Measurements from ENCODE around the gene HOXD12.

The HOXD12 gene

DNA sequence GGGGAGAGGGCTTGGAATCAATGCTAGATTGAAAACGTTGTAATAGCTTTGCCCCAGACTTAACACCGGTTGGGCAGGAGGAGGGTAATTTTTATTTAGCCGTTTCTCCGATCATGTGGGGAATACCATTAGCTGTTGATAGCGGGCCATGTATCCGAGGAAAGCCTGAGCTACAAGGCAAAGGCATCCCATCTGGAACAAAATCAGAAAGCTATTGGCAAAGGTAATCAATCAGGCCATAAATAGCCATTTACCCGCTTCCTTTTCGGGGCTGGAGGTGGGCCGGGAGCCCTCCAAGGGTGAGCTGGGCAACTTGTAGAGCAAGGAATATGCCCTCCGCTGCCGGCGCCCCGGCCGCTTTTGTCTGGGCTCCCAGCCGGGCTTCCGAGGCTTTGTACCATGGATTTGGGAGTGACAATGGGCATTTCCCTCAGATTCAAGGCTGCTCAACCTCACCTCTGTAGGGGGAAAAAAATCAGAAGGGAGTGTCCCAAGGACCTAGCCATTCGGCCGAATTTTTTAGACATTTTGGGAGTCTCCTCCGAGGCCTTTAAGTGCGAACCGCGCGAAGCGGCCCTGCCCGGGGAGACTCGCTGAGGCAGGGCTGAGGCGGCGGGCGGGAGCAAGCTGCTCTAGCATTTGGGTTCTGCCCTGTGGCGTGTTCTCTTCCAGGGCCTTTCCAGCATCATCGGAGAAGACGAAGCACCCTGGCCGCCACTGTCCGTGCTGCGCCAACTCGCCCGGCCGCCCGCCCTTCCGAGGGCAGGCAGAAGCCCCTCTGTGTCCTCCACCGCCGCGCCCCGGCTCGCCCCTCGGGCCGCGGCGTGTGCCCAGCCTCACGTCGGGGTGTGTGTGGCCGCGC lies 21.8 kb downstream of the HOXD12 start:
- DNase-seq (ENCODE audit: low read depth): no peak

DNA sequence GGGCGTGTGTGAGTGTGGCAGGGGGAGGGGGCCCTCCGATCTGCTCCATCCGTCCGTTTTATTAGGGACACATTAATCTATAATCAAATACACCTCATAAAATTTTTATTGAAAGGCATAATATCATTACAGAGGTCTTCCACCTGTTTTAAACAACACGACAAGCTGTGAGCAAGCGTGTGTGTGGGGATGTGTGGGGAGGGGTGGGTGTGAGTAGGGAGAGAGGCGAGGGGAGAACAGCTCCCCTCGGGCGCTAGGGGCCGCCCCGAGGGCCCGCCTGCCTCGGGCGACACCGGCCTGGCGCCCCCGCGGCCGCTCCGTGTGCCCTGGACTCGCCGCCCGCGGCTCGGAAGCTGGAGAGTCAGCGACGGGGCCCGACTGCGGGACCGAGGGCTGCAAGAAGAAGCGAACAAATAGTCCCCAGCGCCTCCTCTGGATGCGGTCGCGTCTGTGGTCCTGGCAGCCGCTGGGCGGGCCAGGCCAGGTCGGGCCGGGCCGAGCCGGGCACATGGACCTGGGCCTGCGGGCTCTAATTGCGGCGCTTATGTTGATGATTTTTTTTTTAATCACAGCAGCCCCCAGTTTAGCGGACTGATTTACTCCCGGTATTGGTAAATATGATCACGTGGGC lies 22.6 kb downstream of the HOXD12 start:
- no peak for DNase-seq (ENCODE audit: low read depth)

- DNase-seq (ENCODE audit: low read depth): no peak
Measured at GRCh38 chr2:176122683-176123410, 23.3 kb downstream of the HOXD12 start, which contains the start of gene HOXD9. Gene HOXD9 (plus strand): TSS chr2:176122719. CDS start chr2:176122769, 50 bp downstream.

DNA sequence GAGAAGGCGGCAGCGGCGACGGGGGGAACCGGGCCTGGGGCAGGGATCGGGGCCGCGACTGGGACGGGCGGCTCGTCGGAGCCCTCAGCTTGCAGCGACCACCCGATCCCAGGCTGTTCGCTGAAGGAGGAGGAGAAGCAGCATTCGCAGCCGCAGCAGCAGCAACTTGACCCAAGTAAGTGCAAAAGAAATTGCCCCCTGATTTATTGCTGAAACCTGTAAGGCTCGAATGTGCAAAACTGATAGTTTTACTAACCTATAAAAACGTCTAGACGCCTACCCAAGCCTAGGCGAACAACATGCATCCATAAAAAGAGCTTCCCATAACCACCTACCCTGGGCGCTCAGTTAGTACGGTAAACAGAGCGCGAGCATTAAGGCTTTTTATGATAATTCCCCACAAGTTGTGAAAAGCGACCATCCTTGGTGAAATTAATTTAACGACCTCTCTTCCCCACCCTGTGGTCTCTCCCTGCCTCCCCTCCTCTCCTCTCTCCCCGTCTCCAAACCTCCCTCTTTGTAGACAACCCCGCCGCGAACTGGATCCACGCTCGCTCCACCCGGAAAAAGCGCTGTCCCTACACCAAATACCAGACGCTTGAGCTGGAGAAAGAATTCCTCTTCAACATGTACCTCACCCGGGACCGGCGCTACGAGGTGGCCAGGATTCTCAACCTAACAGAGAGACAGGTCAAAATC lies 24.0 kb downstream of the HOXD12 start:
- DNase-seq (ENCODE audit: low read depth): no peak

- DNase-seq (ENCODE audit: low read depth): no peak
Measured at GRCh38 chr2:176124110-176124946, 24.7 kb downstream of the HOXD12 start.

GRCh38 chr2:176124947-176125771 lies 25.6 kb downstream of the HOXD12 start:
- DNase-seq (ENCODE audit: low read depth): no peak

DNA sequence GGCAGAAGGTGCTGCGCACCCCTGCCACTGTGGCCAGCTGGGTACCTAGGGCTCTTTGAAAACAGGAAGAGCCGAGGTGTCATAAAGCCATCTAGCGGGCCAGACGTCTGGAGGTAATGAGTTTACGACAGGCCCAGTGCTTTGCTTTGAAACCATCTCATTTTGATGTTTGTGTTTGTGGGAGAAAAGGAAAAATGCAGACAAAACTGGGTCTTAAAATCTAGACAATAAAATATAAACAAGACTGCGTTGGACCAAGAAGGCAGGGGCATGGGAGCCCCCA lies 26.1 kb downstream of the HOXD12 start:
- DNase-seq (ENCODE audit: low read depth): no peak

DNA sequence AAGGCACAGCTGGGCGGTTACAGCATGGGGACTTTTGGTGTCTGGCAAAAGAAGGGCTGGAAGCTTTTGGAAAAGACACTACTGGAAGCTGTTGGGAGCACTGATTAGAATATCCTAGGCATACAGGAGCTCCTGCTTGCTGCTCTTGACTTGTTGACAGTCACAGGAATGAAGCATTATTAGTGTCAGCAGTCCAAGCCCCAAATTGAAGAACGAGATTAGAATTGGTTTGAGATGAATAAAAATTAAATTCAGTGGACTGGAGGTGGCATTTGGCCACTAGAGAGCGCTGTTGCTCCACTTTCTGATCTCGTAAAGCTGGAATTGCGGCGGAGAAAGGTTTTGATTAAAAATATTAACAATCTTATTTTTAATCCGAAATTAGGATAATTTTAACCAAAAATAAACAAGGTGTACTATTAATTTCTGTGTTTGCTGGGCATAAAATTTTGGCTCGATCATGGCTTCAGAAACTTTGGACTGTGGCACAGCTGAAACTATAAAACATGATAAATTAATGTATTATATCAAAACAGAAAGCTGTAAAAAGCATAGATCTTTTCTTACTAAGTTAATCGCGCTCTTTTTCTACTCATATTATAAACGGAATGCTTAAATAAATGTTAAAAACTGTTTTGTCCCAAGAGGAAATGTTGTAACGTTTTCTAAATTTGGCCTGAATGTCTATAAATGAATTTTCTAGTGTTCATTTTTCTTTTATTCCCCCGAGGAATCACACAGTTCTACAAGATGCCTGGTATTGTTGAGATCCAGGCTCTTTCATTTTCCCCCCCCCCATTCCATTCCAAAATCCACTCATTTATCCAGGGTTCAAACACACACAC lies 27.6 kb downstream of the HOXD12 start:
- DNase-seq (ENCODE audit: low read depth): peak; percentile 51

- no peak for DNase-seq (ENCODE audit: low read depth)
Measured at GRCh38 chr2:176127774-176128072, 28.1 kb downstream of the HOXD12 start.

- no peak for DNase-seq (ENCODE audit: low read depth)
Measured at GRCh38 chr2:176128172-176128981, 28.8 kb downstream of the HOXD12 start.

- no peak for DNase-seq (ENCODE audit: low read depth)
Measured at GRCh38 chr2:176128982-176129796, 29.6 kb downstream of the HOXD12 start, which contains the start of gene HOXD8. Gene HOXD8 (plus strand): TSS chr2:176129705. CDS start chr2:176130367, 662 bp downstream.

- no peak for DNase-seq (ENCODE audit: low read depth)
Measured at GRCh38 chr2:176129813-176130146, 30.2 kb downstream of the HOXD12 start.

GRCh38 chr2:176130147-176130956 lies 30.8 kb downstream of the HOXD12 start:
- DNase-seq (ENCODE audit: low read depth): no peak

- DNase-seq (ENCODE audit: low read depth): no peak
Measured at GRCh38 chr2:176130957-176131847, 31.6 kb downstream of the HOXD12 start.

DNA sequence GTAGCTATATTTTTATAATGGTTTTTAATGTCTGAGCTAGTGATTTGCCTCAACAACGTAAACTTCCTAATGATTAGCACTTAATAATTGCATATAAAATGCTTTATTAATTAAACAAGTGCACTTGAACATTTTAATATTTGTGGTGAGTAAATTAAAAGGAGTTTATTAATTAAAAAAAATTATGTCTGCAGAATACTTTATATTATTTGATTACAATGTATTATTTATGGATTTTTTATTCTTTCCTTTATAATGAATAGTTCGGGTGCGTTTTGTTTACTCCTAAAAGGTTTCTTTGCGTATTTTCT lies 32.2 kb downstream of the HOXD12 start:
- DNase-seq (ENCODE audit: low read depth): no peak
